Muscle of leg (tissue), 11 donors: ENCODE measurements around the gene KCNK7. TPM values are rescaled to one million over a fixed set of nuclear protein-coding genes. Genes with fewer than 3 reads are reported as not detected.

Experiments used
- DNase-seq: peaks from one replicate; pipeline ENCODE4 v3.0.0; 2013
- H3K27ac ChIP-seq: one replicate; pipeline ENCODE4 v1.5.1; 2013; ENCODE audit warnings: mild to moderate bottlenecking, low read length, control low read depth
- H3K27me3 ChIP-seq: one replicate; pipeline ENCODE4 v1.6.1; 2013; ENCODE audit warnings: low read length; ENCODE audit not compliant: control insufficient read depth, insufficient read depth
- H3K36me3 ChIP-seq: one replicate; pipeline ENCODE4 v1.6.1; 2013; ENCODE audit warnings: low read length; ENCODE audit not compliant: control insufficient read depth, insufficient read depth
- H3K4me1 ChIP-seq: one replicate; pipeline ENCODE4 v1.6.1; 2013; ENCODE audit warnings: low read length; ENCODE audit not compliant: control insufficient read depth, insufficient read depth
- H3K4me3 ChIP-seq: one replicate; pipeline ENCODE4 v1.5.1; 2013; ENCODE audit warnings: low read length, control low read depth
- H3K9me3 ChIP-seq: replicated peaks from 2 replicates; pipeline ENCODE4 v1.6.1; 2013; ENCODE audit warnings: low read depth, low read length; ENCODE audit not compliant: control insufficient read depth
- WGBS: methylation state at CpG from one replicate; pipeline ENCODE4 v1.1.5; 2013; ENCODE audit warnings: missing lambda C conversion rate; ENCODE audit not compliant: insufficient coverage; 5-methylcytosine and 5-hydroxymethylcytosine counted together
- polyA plus RNA-seq, 8 donors: library from polyadenylated mRNA; unstranded; fragments of 120-200 nt; gene quantifications; one replicate each; pipeline versions ENCODE4 v1.2.1 to v1.2.3, GENCODE V29; 2013; ENCODE audit warnings: inconsistent platforms in 1 of 8, low replicate concordance in 1 of 8; ENCODE audit not compliant: insufficient read length in 8 of 8, insufficient read depth in 1 of 8
- total RNA-seq: library from RNA; stranded (reverse); fragments of 120-200 nt; gene quantifications from one replicate; pipeline ENCODE4 v1.2.4, GENCODE V29; 2013

The KCNK7 gene
- total and polyA plus RNA-seq, 9 donors = 0.31 to 1.9 (median 0.88) TPM

- H3K27ac ChIP-seq = no peak overlapping the region
- peaks cover 68% of the 10 kb centered on the region for H3K36me3 ChIP-seq
- H3K4me1 ChIP-seq = peaks cover 63% of the 10 kb centered on the region
- H3K9me3 ChIP-seq = no peaks in the 10 kb centered on the region
- no peak for DNase-seq
- 90% methylated on average over 13 of the region's 19 CpGs for WGBS
- H3K27me3 ChIP-seq = peaks cover 4% of the 10 kb centered on the region
- H3K4me3 ChIP-seq = no peak overlapping the region
These were observed 15.4 kb downstream of the KCNK7 start for GRCh38 chr11:65580031-65580692.

GRCh38 chr11:65579291-65579690, 16.3 kb downstream of the KCNK7 start:
- no peak overlapping the region for H3K27ac ChIP-seq
- peaks cover 64% of the 10 kb centered on the region for H3K4me1 ChIP-seq
- WGBS = 90% methylated on average over 4 of the region's 4 CpGs
- no peaks in the 10 kb centered on the region for H3K9me3 ChIP-seq
- no peak overlapping the region for H3K4me3 ChIP-seq
- DNase-seq = no peak
- peaks cover 3% of the 10 kb centered on the region for H3K27me3 ChIP-seq
- peaks cover 68% of the 10 kb centered on the region for H3K36me3 ChIP-seq

GRCh38 chr11:65578667-65579066, 16.9 kb downstream of the KCNK7 start:
- Histone ChIP-seq H3K36me3 (peaks cover 64% of the 10 kb centered on the region), H3K27ac (no peak overlapping the region), H3K4me1 (peaks cover 62% of the 10 kb centered on the region), H3K4me3 (no peak overlapping the region), H3K9me3 (no peaks in the 10 kb centered on the region), H3K27me3 (no peaks in the 10 kb centered on the region)
- no CpG with 5 or more reads among the region's 3 CpGs for WGBS
- no peak for DNase-seq

GRCh38 chr11:65578134-65578533, 17.5 kb downstream of the KCNK7 start:
- 94% methylated on average over 7 of the region's 7 CpGs for WGBS
- H3K27me3 ChIP-seq = no peaks in the 10 kb centered on the region
- DNase-seq = no peak
- peaks cover 64% of the 10 kb centered on the region for H3K36me3 ChIP-seq
- H3K4me1 ChIP-seq = peaks cover 62% of the 10 kb centered on the region
- H3K4me3 ChIP-seq = peak overlapping the region; percentile 89
- H3K27ac ChIP-seq = peak overlapping the region; percentile 93
- no peaks in the 10 kb centered on the region for H3K9me3 ChIP-seq

- WGBS = 57% methylated on average over 8 of the region's 8 CpGs
- Histone ChIP-seq H3K4me3 (peak overlapping the region; percentile 89), H3K4me1 (peaks cover 65% of the 10 kb centered on the region), H3K27ac (peak overlapping the region; percentile 93), H3K27me3 (no peaks in the 10 kb centered on the region), H3K9me3 (no peaks in the 10 kb centered on the region), H3K36me3 (peaks cover 61% of the 10 kb centered on the region)
- no peak for DNase-seq
These were observed 17.9 kb downstream of the KCNK7 start for GRCh38 chr11:65577756-65578109.

GRCh38 chr11:65576867-65577755, 18.5 kb downstream of the KCNK7 start:
- H3K4me1 ChIP-seq = peaks cover 66% of the 10 kb centered on the region
- no peaks in the 10 kb centered on the region for H3K27me3 ChIP-seq
- peak; percentile 87 for DNase-seq
- H3K4me3 ChIP-seq = peak overlapping the region; percentile 89
- peak overlapping the region; percentile 93 for H3K27ac ChIP-seq
- WGBS = 33% methylated on average over 12 of the region's 18 CpGs
- H3K36me3 ChIP-seq = peaks cover 55% of the 10 kb centered on the region
- no peaks in the 10 kb centered on the region for H3K9me3 ChIP-seq

GRCh38 chr11:65576232-65576866, 19.3 kb downstream of the KCNK7 start:
- H3K36me3 ChIP-seq = peaks cover 47% of the 10 kb centered on the region
- H3K27me3 ChIP-seq = no peaks in the 10 kb centered on the region
- WGBS = 7% methylated on average over 17 of the region's 26 CpGs
- H3K27ac ChIP-seq = peak overlapping the region; percentile 93
- peak overlapping the region; percentile 89 for H3K4me3 ChIP-seq
- H3K9me3 ChIP-seq = no peaks in the 10 kb centered on the region
- peak; percentile 42 for DNase-seq
- peaks cover 67% of the 10 kb centered on the region for H3K4me1 ChIP-seq

GRCh38 chr11:65575568-65576231, 19.9 kb downstream of the KCNK7 start, which contains the start of gene EHBP1L1:
Gene EHBP1L1 (plus strand): TSS chr11:65576053. CDS start chr11:65576303, 250 bp downstream.
- peak; percentile 83 for DNase-seq
- peak within 1 kb of the TSS; percentile 93 for H3K27ac ChIP-seq
- H3K9me3 ChIP-seq = no peaks in the 10 kb centered on the region
- WGBS = 3% methylated on average over 42 of the region's 69 CpGs
- no peaks in the 10 kb centered on the region for H3K27me3 ChIP-seq
- H3K36me3 ChIP-seq = peaks cover 41% of the 10 kb centered on the region
- H3K4me1 ChIP-seq = peaks cover 74% of the 10 kb centered on the region
- peak within 1 kb of the TSS; percentile 89 for H3K4me3 ChIP-seq

GRCh38 chr11:65574811-65575567, 20.6 kb downstream of the KCNK7 start:
- peak overlapping the region; percentile 90 for H3K27ac ChIP-seq
- no peaks in the 10 kb centered on the region for H3K27me3 ChIP-seq
- H3K4me1 ChIP-seq = peaks cover 71% of the 10 kb centered on the region
- H3K36me3 ChIP-seq = peaks cover 33% of the 10 kb centered on the region
- DNase-seq = peak; percentile 52
- peak overlapping the region; percentile 51 for H3K4me3 ChIP-seq
- no peaks in the 10 kb centered on the region for H3K9me3 ChIP-seq
- 15% methylated on average over 19 of the region's 28 CpGs for WGBS
